Measurements from ENCODE around the gene POLH. TPM values are rescaled to one million over a fixed set of nuclear protein-coding genes. Genes with fewer than 3 reads are reported as not detected.

POLH gene
- total RNA-seq, 2 donors from 2014 or later = 11.2 to 18.8 TPM

DNA sequence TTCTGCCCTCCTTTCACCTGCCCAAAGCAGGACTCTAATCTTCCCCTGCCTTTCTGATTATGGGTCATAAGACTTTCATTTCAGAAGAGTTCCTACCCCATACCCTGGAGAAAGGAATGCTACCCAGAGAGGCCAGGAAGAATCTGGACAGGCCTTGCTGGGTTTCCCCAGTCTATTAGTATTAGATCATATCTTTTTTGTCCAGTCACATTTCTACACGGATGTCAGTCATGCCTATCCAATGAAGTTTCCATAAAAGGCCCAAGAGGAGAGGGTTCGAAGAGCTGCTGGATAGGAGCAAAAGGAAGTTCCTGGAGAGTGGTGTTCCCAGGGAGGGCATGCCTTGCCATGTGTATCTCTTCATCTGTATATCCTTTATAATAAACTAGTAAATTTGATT, 3.2 kb downstream of the POLH start:
- H3K9ac ChIP-seq (ENCODE audit: extremely low read depth, low read length, poor library complexity, severe bottlenecking) = no peak overlapping the region
- H3K27me3 ChIP-seq (ENCODE audit: control insufficient read depth, insufficient read depth, low read length, poor library complexity, severe bottlenecking) = no peaks in the 10 kb centered on the region
- no peak for DNase-seq
- peaks cover 24% of the 10 kb centered on the region for H3K36me3 Mint-ChIP-seq (ENCODE audit: low read depth)
- no peaks in the 10 kb centered on the region for H3K27me3 Mint-ChIP-seq (ENCODE audit: insufficient read depth)
- H3K27ac ChIP-seq (ENCODE audit: low read depth, low read length) = no peak overlapping the region
- WGBS, 2 experiments (ENCODE audit: insufficient coverage in 1 of 2, insufficient read length in 1 of 2) = 98 to 100% methylated on average over 2 of the region's 2 CpGs
- H3K4me1 ChIP-seq (ENCODE audit: control insufficient read depth, insufficient read depth, low read length) = peaks cover 4% of the 10 kb centered on the region
- TF ChIP-seq, protein P1, sequence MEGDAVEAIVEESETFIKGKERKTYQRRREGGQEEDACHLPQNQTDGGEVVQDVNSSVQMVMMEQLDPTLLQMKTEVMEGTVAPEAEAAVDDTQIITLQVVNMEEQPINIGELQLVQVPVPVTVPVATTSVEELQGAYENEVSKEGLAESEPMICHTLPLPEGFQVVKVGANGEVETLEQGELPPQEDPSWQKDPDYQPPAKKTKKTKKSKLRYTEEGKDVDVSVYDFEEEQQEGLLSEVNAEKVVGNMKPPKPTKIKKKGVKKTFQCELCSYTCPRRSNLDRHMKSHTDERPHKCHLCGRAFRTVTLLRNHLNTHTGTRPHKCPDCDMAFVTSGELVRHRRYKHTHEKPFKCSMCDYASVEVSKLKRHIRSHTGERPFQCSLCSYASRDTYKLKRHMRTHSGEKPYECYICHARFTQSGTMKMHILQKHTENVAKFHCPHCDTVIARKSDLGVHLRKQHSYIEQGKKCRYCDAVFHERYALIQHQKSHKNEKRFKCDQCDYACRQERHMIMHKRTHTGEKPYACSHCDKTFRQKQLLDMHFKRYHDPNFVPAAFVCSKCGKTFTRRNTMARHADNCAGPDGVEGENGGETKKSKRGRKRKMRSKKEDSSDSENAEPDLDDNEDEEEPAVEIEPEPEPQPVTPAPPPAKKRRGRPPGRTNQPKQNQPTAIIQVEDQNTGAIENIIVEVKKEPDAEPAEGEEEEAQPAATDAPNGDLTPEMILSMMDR (conservative IDR thresholded peaks at IDR 0.05) = no peak
- peaks cover 11% of the 10 kb centered on the region for H3K4me1 Mint-ChIP-seq
- H3K36me3 ChIP-seq (ENCODE audit: control insufficient read depth, insufficient read depth, low read length) = peaks cover 24% of the 10 kb centered on the region
- H3K4me3 ChIP-seq (ENCODE audit: low read length) = peak overlapping the region; percentile 100
- H3K9me3 ChIP-seq (ENCODE audit: control insufficient read depth, low read length) = peaks cover 8% of the 10 kb centered on the region
- H3K9me3 Mint-ChIP-seq = peaks cover 8% of the 10 kb centered on the region
- H3K27ac Mint-ChIP-seq = peak overlapping the region; percentile 23
- H3K4me3 Mint-ChIP-seq = no peak overlapping the region

DNA sequence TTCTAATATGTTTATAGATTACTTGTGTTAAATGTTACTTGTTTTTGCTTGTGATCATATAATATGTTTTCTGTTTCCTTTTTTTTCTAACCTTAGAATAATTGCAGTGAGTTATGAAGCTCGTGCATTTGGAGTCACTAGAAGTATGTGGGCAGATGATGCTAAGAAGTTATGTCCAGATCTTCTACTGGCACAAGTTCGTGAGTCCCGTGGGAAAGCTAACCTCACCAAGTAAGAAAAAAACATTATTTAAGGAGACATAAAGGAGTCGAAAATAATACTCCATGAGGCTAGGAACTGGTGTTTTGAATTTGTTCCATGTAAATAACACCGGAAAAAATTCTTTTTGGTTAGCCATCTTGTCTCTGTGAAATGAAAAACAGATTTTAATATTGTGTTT, 6.9 kb downstream of the POLH start:
- no peak overlapping the region for H3K27ac Mint-ChIP-seq
- H3K9ac ChIP-seq (ENCODE audit: extremely low read depth, low read length, poor library complexity, severe bottlenecking) = no peak overlapping the region
- H3K4me3 Mint-ChIP-seq = no peak overlapping the region
- H3K36me3 Mint-ChIP-seq (ENCODE audit: low read depth) = peaks cover 44% of the 10 kb centered on the region
- H3K9me3 Mint-ChIP-seq = peaks cover 8% of the 10 kb centered on the region
- DNase-seq = no peak
- no peak overlapping the region for H3K4me3 ChIP-seq (ENCODE audit: low read length)
- TF ChIP-seq, protein P1 (conservative IDR thresholded peaks at IDR 0.05) = no peak
- peaks cover 8% of the 10 kb centered on the region for H3K9me3 ChIP-seq (ENCODE audit: control insufficient read depth, low read length)
- H3K4me1 Mint-ChIP-seq = peaks cover 6% of the 10 kb centered on the region
- no peak overlapping the region for H3K27ac ChIP-seq (ENCODE audit: low read depth, low read length)
- no peaks in the 10 kb centered on the region for H3K27me3 Mint-ChIP-seq (ENCODE audit: insufficient read depth)
- no peaks in the 10 kb centered on the region for H3K4me1 ChIP-seq (ENCODE audit: control insufficient read depth, insufficient read depth, low read length)
- H3K36me3 ChIP-seq (ENCODE audit: control insufficient read depth, insufficient read depth, low read length) = peaks cover 55% of the 10 kb centered on the region
- no peaks in the 10 kb centered on the region for H3K27me3 ChIP-seq (ENCODE audit: control insufficient read depth, insufficient read depth, low read length, poor library complexity, severe bottlenecking)
- WGBS, 2 experiments (ENCODE audit: insufficient coverage in 1 of 2, insufficient read length in 1 of 2) = 88 to 94% methylated on average over 3 to 5 of the region's 5 CpGs

DNA sequence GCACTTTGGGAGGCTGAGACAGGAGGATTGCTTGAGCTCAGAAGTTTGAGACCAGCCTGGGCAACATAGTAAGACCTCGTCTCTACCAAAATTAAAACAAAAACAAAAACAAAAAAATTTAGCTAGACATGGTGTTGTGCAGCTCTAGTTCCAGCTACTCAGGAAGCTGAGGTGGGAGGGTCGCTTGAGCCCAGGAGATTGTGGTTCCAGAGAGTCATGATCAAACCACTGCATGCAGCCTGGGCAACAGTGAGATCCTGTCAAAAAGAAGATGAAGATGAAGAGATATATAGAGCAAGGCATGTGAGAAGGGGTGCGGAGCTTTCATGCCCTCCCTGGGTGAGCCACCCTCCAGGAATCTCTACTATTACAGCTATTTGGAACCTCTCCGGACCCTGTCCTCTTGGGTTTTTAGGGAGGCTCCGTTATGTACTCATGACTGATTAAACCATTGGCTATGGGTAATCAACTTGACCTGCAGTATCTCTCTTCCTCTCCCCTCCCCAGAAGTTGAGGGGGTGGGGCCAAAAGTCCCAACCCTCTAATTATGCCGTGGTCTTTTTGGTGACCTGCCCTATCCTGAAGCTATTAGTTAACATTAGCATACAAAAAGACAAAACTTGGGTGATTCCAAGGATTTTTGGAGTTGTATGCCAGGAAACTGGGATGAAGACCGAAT, 9.0 kb downstream of the POLH start:
- no peaks in the 10 kb centered on the region for H3K4me1 Mint-ChIP-seq
- H3K36me3 Mint-ChIP-seq (ENCODE audit: low read depth) = peaks cover 58% of the 10 kb centered on the region
- no peak for DNase-seq
- 94 to 96% methylated on average over 4 to 6 of the region's 7 CpGs for WGBS, 2 experiments (ENCODE audit: insufficient coverage in 1 of 2, insufficient read length in 1 of 2)
- H3K27ac Mint-ChIP-seq = no peak overlapping the region
- no peak overlapping the region for H3K9ac ChIP-seq (ENCODE audit: extremely low read depth, low read length, poor library complexity, severe bottlenecking)
- H3K4me3 ChIP-seq (ENCODE audit: low read length) = no peak overlapping the region
- no peaks in the 10 kb centered on the region for H3K27me3 Mint-ChIP-seq (ENCODE audit: insufficient read depth)
- H3K27ac ChIP-seq (ENCODE audit: low read depth, low read length) = no peak overlapping the region
- TF ChIP-seq, protein P1 (conservative IDR thresholded peaks at IDR 0.05) = no peak
- H3K9me3 Mint-ChIP-seq = peaks cover 6% of the 10 kb centered on the region
- H3K4me1 ChIP-seq (ENCODE audit: control insufficient read depth, insufficient read depth, low read length) = no peaks in the 10 kb centered on the region
- H3K36me3 ChIP-seq (ENCODE audit: control insufficient read depth, insufficient read depth, low read length) = peaks cover 72% of the 10 kb centered on the region
- H3K27me3 ChIP-seq (ENCODE audit: control insufficient read depth, insufficient read depth, low read length, poor library complexity, severe bottlenecking) = no peaks in the 10 kb centered on the region
- H3K9me3 ChIP-seq (ENCODE audit: control insufficient read depth, low read length) = peaks cover 8% of the 10 kb centered on the region
- no peak overlapping the region for H3K4me3 Mint-ChIP-seq
